DND-41 (cell line): ENCODE data around the gene DVL1.
A peak's percentile ranks its signal among the peaks of the same experiment; 100 is the strongest.

Experiments used
- ATAC-seq: fragments of 200-7000 bp; cut with Tn5 transposase; 3 replicates; pipeline ENCODE4 v1.9.1; 2021; ENCODE audit warnings: low read depth; ENCODE audit not compliant: insufficient read depth
- DNase-seq: peaks from one replicate; pipeline ENCODE4 v3.0.0-alpha.2; 2020
- H2AFZ ChIP-seq: 2 replicates; pipeline ENCODE4 v1.6.0; 2012; ENCODE audit warnings: low read depth, low read length
- H3K27ac ChIP-seq: 2 replicates; pipeline ENCODE4 v1.5.1; 2012; ENCODE audit warnings: low read length, inconsistent platforms
- H3K27me3 ChIP-seq: fragments of 200-600 bp; sonication (generic); 2 replicates; pipeline ENCODE4 v1.6.0; 2012; ENCODE audit warnings: low read length, mild to moderate bottlenecking, inconsistent platforms; ENCODE audit not compliant: insufficient read depth, poor library complexity
- H3K36me3 ChIP-seq: 2 replicates; pipeline ENCODE4 v1.5.1; 2012; ENCODE audit warnings: low read length, inconsistent platforms; ENCODE audit not compliant: insufficient read depth
- H3K4me1 ChIP-seq: 2 replicates; pipeline ENCODE4 v1.5.1; 2012; ENCODE audit warnings: mild to moderate bottlenecking, low read length; ENCODE audit not compliant: insufficient read depth
- H3K4me2 ChIP-seq: 2 replicates; pipeline ENCODE4 v1.6.0; 2012; ENCODE audit warnings: mild to moderate bottlenecking, moderate library complexity, low read length, inconsistent platforms; ENCODE audit not compliant: insufficient read depth
- H3K4me3 ChIP-seq, 2 experiments: fragments of 200-600 bp in 1 of 2; shearing (Covaris generic) in 1 of 2; 2 replicates each; pipeline ENCODE4 v1.5.1; 2012 to 2016; ENCODE audit warnings: inconsistent platforms in 2 of 2, low read length in 2 of 2, mild to moderate bottlenecking in 2 of 2, low read depth in 1 of 2, moderate library complexity in 1 of 2
- H3K79me2 ChIP-seq: 2 replicates; pipeline ENCODE4 v1.6.0; 2012; ENCODE audit warnings: low read length, inconsistent platforms; ENCODE audit not compliant: insufficient read depth
- H3K9ac ChIP-seq: 2 replicates; pipeline ENCODE4 v1.6.0; 2012; ENCODE audit warnings: low read depth, mild to moderate bottlenecking, inconsistent platforms, low read length, moderate library complexity
- H3K9me3 ChIP-seq: 2 replicates; pipeline ENCODE4 v1.5.1; 2012; ENCODE audit warnings: low read length, moderate library complexity, mild to moderate bottlenecking, inconsistent platforms; ENCODE audit not compliant: insufficient read depth, severe bottlenecking
- H4K20me1 ChIP-seq: 2 replicates; pipeline ENCODE4 v1.6.0; 2012; ENCODE audit warnings: low read length; ENCODE audit not compliant: insufficient read depth
- EZH2 ChIP-seq: IDR thresholded peaks from 3 replicates; pipeline ENCODE4 v1.6.1; 2012; ENCODE audit warnings: borderline replicate concordance, low read depth, mild to moderate bottlenecking, moderate library complexity, low read length, inconsistent platforms; ENCODE audit not compliant: severe bottlenecking
- TF ChIP-seq, protein P1 (sequence below): IDR thresholded peaks from 2 replicates; pipeline ENCODE4 v1.5.1; 2012; ENCODE audit warnings: borderline replicate concordance, low read length, moderate library complexity, mild to moderate bottlenecking; ENCODE audit not compliant: poor library complexity, severe bottlenecking; ENCODE audit errors: extremely low read depth

DVL1 gene

DNA sequence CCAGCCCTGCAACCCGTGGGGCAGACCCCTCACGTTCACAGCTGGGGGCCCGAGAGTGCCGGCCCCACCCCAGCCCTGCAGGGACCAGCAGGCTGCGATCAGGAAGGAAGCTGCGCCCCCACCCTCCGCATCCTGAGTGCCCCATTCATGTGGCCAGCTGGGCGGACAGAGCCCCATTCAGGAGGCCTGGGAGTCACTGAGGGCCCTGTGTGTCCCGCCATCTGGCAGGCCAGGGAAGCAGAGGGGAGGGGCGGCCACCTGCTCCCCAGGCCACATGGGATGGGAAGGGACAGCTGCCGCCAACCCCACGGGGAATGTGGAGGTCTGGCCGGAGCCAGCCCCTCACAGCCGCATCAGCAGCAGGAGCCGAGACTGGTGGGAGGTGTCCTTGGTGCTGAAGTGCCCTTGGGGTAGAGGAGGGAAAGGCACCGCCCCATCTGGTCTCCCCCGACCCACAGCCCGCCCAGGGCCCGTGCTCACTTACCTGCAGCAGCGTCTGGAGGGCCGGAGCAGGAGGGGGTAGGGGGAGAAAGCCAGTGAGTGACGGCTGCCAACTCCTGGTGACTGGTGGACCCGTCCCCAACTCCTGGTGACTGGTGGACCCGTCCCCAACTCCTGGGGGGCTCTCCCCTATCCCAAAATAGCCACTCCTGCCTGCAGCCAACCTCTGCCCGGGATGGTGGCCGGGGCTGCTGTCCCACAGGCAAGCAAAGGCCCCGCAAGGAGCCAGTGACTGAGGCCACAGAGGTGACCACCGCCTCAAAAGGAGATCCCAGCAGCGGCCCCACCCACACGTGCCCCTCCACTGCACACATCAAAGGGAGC is 50.1 kb downstream of the DVL1 start:
- no peak for TF ChIP-seq EZH2
- TF ChIP-seq, protein P1, sequence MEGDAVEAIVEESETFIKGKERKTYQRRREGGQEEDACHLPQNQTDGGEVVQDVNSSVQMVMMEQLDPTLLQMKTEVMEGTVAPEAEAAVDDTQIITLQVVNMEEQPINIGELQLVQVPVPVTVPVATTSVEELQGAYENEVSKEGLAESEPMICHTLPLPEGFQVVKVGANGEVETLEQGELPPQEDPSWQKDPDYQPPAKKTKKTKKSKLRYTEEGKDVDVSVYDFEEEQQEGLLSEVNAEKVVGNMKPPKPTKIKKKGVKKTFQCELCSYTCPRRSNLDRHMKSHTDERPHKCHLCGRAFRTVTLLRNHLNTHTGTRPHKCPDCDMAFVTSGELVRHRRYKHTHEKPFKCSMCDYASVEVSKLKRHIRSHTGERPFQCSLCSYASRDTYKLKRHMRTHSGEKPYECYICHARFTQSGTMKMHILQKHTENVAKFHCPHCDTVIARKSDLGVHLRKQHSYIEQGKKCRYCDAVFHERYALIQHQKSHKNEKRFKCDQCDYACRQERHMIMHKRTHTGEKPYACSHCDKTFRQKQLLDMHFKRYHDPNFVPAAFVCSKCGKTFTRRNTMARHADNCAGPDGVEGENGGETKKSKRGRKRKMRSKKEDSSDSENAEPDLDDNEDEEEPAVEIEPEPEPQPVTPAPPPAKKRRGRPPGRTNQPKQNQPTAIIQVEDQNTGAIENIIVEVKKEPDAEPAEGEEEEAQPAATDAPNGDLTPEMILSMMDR = no peak
- H3K4me1 ChIP-seq = no peaks in the 10 kb centered on the region
- no peaks in the 10 kb centered on the region for H3K27me3 ChIP-seq
- H3K79me2 ChIP-seq = peaks cover 6% of the 10 kb centered on the region; the same call in 1 of the 2 replicates
- H3K4me3 ChIP-seq = no peak overlapping the region
- H3K36me3 ChIP-seq = peaks cover 16% of the 10 kb centered on the region; the same call in 1 of the 2 replicates
- no peak overlapping the region for H3K9ac ChIP-seq
- no peak overlapping the region for H3K27ac ChIP-seq
- no peak overlapping the region for H2AFZ ChIP-seq
- peaks cover 49% of the 10 kb centered on the region for H4K20me1 ChIP-seq
- ATAC-seq (peak; percentile 77), DNase-seq (peak; percentile 65)
- H3K9me3 ChIP-seq = no peaks in the 10 kb centered on the region
- H3K4me2 ChIP-seq = no peak overlapping the region

DNA sequence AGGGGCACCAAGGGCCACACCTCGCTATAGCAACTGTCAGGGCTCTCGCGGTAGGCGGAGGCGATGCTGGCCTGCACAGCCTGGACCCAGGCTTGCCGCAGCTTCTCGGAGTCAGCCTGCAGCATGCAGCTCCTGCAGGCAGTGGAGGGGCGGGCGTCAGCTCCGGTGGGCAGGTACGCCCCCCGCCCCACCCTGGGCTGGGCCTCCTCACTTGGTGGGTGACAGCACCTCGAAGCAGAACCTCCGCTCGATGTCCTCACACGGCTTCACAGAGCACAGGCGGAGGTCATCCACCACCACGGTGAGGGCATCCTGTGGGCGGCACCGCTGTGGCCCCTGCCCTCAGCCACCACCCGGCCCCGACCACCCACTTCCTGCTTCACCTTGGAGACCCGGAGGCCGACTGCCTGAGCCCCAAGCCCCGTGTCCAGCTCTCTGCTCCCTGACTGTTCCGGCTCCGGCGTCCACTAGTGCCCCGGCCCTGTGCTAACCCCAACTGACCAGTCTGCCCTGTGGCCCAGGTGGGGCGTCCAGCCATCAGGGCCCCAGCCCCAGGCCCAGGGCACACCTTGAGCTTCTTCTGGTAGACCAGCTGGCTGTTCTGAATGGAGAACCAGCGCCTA is 51.3 kb downstream of the DVL1 start:
- Histone ChIP-seq H4K20me1 (peaks cover 46% of the 10 kb centered on the region), H3K36me3 (peaks cover 16% of the 10 kb centered on the region; the same call in 1 of the 2 replicates), H3K4me2 (no peak overlapping the region), H3K4me3 (no peak overlapping the region), H2AFZ (no peak overlapping the region), H3K9ac (no peak overlapping the region), H3K9me3 (no peaks in the 10 kb centered on the region), H3K27me3 (no peaks in the 10 kb centered on the region), H3K27ac (no peak overlapping the region), H3K79me2 (0 out of 2 replicates have a peak, but pooled peaks cover under 1% of the 10 kb centered on the region), H3K4me1 (no peaks in the 10 kb centered on the region)
- DNase-seq (no peak), ATAC-seq (no peak)
- TF ChIP-seq EZH2 = no peak
- TF ChIP-seq, protein P1 = no peak

DNA sequence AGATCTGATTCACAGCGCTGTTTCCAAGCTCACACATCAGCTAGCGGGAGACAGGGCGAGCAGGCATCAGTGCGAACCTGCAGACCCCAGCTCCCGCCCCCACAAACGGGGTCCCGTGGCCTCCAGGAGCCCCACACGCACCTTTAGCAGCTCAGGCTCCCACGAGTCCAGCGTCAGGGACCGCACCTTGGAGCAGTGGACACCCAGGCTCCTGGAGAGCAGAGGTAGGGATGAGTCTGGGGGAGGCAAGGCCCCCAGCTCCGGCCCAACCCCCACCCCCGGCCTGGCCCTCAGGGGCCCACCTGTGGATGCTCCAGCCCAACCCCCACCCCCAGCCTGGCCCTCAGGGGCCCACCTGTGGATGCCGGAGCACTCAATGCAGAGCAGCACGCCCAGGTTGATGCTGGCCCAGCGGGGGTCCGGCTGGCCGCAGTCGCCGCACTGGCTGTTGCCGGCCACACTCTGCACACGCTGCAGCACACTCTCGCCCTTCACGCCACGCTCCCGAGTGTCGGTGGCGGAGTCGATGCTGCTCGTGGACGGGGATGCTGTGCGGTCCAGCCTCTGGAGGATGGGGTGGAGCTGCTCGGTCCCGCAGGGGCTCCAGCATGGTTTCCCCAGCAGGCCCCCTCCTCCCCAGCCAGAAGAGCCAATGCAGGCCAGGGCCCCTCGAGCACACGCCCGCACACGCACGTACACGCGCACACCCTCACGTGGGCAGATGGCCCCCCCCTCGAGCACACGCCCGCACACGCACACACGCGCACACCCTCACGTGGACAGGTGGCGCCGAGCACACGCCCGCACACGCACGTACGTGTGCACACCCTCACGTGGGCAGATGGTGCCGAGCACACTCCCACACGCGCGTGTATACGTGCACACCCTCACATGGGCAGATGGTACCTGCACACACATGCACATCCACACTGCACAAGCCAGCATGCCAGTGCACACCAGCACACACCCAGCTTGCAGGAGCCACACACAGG is 52.9 kb downstream of the DVL1 start:
- H3K9ac ChIP-seq = no peak overlapping the region
- DNase-seq (no peak), ATAC-seq (no peak)
- H3K9me3 ChIP-seq = no peaks in the 10 kb centered on the region
- H3K27me3 ChIP-seq = no peaks in the 10 kb centered on the region
- H4K20me1 ChIP-seq = peaks cover 34% of the 10 kb centered on the region
- TF ChIP-seq EZH2 = no peak
- TF ChIP-seq, protein P1 = no peak
- no peak overlapping the region for H3K4me2 ChIP-seq
- H3K4me1 ChIP-seq = no peaks in the 10 kb centered on the region
- H3K27ac ChIP-seq = no peak overlapping the region
- peaks cover 16% of the 10 kb centered on the region; the same call in 1 of the 2 replicates for H3K36me3 ChIP-seq
- no peak overlapping the region for H3K4me3 ChIP-seq
- H2AFZ ChIP-seq = no peak overlapping the region
- no peaks in the 10 kb centered on the region for H3K79me2 ChIP-seq
